Chondrocyte (in vitro differentiated cells): Measurements from ENCODE around the gene PTPRG. TPM values are rescaled to one million over a fixed set of nuclear protein-coding genes. Genes with fewer than 3 reads are reported as not detected.

Experiments used
- DNase-seq: peaks from one replicate; pipeline ENCODE4 v3.0.0; 2021; ENCODE audit warnings: mixed read lengths, low spot score
- H3K27ac Mint-ChIP-seq: one replicate; pipeline ENCODE4 v1.8.0; 2021; ENCODE audit warnings: mild to moderate bottlenecking, moderate library complexity, mixed read lengths; ENCODE audit not compliant: unreplicated experiment
- H3K27me3 Mint-ChIP-seq: 2 replicates; pipeline ENCODE4 v1.8.0; 2021; ENCODE audit warnings: low read depth, mixed read lengths
- H3K36me3 Mint-ChIP-seq: 2 replicates; pipeline ENCODE4 v1.8.0; 2021; ENCODE audit warnings: low read depth, mixed read lengths
- H3K4me1 Mint-ChIP-seq: 2 replicates; pipeline ENCODE4 v1.8.0; 2021; ENCODE audit warnings: low read depth, mild to moderate bottlenecking, mixed read lengths
- H3K4me3 Mint-ChIP-seq: one replicate; pipeline ENCODE4 v1.8.0; 2021; ENCODE audit warnings: mild to moderate bottlenecking, moderate library complexity, mixed read lengths; ENCODE audit not compliant: unreplicated experiment
- H3K9me3 Mint-ChIP-seq: 2 replicates; pipeline ENCODE4 v1.8.0; 2021; ENCODE audit warnings: low read depth, mixed read lengths
- total RNA-seq: library from RNA; stranded (reverse); gene quantifications from 3 replicates; pipeline ENCODE4 v1.2.1, GENCODE V29; 2021
- TF ChIP-seq, protein P1 (sequence below): fragments of 200-600 bp; sonication (generic); IDR thresholded peaks from 2 replicates; pipeline ENCODE4 v1.5.0; 2021; ENCODE audit warnings: antibody characterized with exemption, mild to moderate bottlenecking, moderate library complexity

The PTPRG gene
- total RNA-seq, 1 donor from 2014 or later: 45.5 TPM

DNA sequence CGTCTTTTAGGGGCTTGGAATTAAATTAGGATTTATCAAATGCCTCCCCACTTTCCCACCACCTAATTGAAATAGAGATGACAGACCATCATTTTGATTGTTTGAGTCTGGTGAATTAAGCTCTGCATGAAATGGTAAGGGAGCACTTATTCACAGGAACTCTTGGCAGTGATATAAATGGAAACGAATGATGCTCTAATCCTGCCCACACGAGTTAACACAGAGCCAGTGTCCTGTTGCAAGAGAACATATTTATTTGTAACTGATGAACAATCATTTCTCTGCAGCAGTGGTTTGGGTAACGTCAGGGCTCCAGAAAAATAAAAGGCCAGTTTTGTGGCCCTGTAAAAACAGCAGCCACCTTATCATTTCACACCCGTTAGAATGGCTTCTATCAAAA lies 648.6 kb downstream of the PTPRG start:
- TF ChIP-seq, protein P1, sequence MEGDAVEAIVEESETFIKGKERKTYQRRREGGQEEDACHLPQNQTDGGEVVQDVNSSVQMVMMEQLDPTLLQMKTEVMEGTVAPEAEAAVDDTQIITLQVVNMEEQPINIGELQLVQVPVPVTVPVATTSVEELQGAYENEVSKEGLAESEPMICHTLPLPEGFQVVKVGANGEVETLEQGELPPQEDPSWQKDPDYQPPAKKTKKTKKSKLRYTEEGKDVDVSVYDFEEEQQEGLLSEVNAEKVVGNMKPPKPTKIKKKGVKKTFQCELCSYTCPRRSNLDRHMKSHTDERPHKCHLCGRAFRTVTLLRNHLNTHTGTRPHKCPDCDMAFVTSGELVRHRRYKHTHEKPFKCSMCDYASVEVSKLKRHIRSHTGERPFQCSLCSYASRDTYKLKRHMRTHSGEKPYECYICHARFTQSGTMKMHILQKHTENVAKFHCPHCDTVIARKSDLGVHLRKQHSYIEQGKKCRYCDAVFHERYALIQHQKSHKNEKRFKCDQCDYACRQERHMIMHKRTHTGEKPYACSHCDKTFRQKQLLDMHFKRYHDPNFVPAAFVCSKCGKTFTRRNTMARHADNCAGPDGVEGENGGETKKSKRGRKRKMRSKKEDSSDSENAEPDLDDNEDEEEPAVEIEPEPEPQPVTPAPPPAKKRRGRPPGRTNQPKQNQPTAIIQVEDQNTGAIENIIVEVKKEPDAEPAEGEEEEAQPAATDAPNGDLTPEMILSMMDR: no peak
- H3K4me3 Mint-ChIP-seq: no peak overlapping the region
- H3K27me3 Mint-ChIP-seq: no peaks in the 10 kb centered on the region
- no peak overlapping the region for H3K27ac Mint-ChIP-seq
- DNase-seq: no peak
- H3K9me3 Mint-ChIP-seq: no peaks in the 10 kb centered on the region
- H3K4me1 Mint-ChIP-seq: peaks cover 8% of the 10 kb centered on the region
- H3K36me3 Mint-ChIP-seq: peaks cover 7% of the 10 kb centered on the region

DNA sequence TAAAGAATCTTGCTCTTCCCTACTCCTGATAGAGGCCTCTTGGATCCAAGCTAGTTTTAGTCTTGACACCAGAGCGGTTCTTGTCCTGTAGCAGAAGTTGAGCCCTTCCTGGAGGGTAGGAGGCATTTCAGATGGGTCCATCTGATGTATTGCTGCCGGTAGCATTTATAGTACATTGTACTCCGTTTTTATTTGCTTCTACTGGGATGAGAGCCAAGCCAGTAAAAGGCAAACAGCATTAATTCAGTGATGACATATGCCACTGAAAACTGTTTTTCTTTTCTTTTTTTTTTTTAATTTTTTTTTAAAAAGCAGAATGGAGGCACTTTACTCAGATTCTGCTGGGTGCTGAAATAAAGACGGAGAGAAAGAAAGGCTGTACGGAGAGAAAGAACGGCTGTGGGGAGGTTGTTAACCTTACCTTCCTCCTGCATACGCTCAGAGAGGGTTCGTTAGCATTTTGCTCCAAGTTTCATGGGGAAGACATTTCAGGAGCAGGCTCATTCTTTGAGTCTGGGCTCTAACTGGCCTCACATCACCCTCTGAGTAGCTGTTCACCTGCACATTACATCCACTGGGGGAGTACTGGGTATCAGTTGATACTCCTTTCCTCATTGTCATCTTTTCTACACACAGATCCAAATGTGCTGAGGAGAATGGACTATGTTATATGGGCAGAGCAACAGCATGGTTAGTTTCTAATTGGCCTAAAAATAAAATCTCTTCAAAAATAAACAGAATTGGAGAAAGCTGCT lies 650.5 kb downstream of the PTPRG start:
- no peak for DNase-seq
- Mint-ChIP-seq H3K9me3 (no peaks in the 10 kb centered on the region), H3K4me1 (peaks cover 8% of the 10 kb centered on the region), H3K36me3 (peaks cover 2% of the 10 kb centered on the region), H3K4me3 (no peak overlapping the region), H3K27ac (peak overlapping the region; percentile 46), H3K27me3 (no peaks in the 10 kb centered on the region)
- TF ChIP-seq, protein P1: peak; percentile 35

DNA sequence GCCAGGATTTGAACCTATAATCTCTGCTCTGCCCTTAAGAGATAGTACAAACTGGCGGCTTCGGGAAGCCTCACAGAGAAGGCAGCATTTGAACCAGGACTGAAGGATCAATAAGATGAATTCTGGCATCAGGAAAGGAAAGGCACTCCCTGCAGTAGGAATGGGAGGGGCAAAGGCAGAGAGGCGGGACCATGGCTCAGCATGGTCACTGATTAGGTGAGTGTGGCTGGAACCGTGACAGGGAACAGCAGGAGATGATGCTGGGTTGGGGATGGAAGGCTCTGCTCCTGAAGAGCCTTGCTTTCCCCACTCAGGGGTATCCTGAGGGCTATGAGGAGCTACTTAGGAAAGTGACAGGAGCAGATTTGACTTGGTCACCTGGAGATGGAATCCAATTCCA lies 653.5 kb downstream of the PTPRG start:
- Mint-ChIP-seq H3K27ac (no peak overlapping the region), H3K9me3 (no peaks in the 10 kb centered on the region), H3K4me1 (no peaks in the 10 kb centered on the region), H3K27me3 (no peaks in the 10 kb centered on the region), H3K4me3 (no peak overlapping the region), H3K36me3 (peaks cover 7% of the 10 kb centered on the region)
- DNase-seq: no peak
- TF ChIP-seq, protein P1: no peak

DNA sequence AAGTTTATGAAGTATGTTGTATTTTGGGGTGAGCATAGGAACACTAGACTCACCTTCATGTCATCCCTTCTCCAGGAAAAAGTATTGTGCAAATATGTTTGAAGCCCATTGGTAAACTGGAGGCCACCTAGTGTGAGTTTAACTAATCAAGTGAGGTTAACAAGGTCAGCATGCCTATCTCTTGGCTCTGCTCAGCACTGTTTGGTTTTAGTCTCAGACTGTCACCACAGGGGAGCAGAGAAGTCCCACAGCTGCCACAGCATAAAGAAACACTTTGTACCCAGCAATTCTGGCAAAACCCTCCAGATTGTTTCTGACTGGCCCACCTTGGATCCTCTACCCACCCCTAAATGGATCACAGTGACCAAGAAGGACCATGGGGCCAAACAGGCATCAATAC lies 659.2 kb downstream of the PTPRG start:
- Mint-ChIP-seq H3K36me3 (peaks cover 13% of the 10 kb centered on the region), H3K4me1 (peaks cover 12% of the 10 kb centered on the region), H3K27me3 (no peaks in the 10 kb centered on the region), H3K27ac (no peak overlapping the region), H3K9me3 (no peaks in the 10 kb centered on the region), H3K4me3 (no peak overlapping the region)
- TF ChIP-seq, protein P1: no peak
- DNase-seq: no peak

DNA sequence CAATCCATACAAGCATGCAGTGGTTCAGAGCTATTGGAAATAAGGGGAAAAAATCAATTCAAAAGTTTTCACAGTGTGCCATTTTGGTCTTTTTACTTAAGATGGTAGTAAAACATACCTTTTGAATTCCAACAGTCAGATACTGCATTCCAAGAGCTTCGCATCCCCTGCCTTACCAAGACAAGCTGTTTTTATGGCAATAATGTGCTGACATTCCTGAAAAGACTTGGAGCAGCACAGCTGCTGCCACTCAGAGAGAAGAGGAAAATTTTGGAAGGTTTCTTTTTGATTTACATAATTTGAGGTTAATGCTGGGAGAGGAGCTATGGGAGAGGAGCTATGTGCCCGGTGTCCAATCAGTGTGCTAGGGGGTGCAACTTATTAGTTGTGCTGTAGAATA lies 663.7 kb downstream of the PTPRG start:
- H3K27ac Mint-ChIP-seq: peak overlapping the region; percentile 9

More for the DNA sequence above, 663.7 kb downstream of the PTPRG start:
- H3K4me3 Mint-ChIP-seq: no peak overlapping the region
- no peaks in the 10 kb centered on the region for H3K27me3 Mint-ChIP-seq
- TF ChIP-seq, protein P1: no peak
- peaks cover 8% of the 10 kb centered on the region for H3K36me3 Mint-ChIP-seq
- H3K9me3 Mint-ChIP-seq: no peaks in the 10 kb centered on the region
- H3K4me1 Mint-ChIP-seq: peaks cover 14% of the 10 kb centered on the region
- DNase-seq: no peak
